Astrocyte (in vitro differentiated cells and primary cell): Measurements from ENCODE around the gene DHTKD1. TPM values are rescaled to one million over a fixed set of nuclear protein-coding genes. Genes with fewer than 3 reads are reported as not detected.

Source experiments
- DNase-seq: peaks from one replicate; pipeline ENCODE4 v3.0.0-alpha.2; 2010; ENCODE audit warnings: low read depth
- FAIRE-seq: peaks from 2 replicates; lab custom pipeline; 2011; peaks lifted over from hg19 to GRCh38; lab: Jason Lieb, UNC
- H2AFZ ChIP-seq: 2 replicates; pipeline ENCODE4 v1.6.0; 2012; ENCODE audit warnings: low read depth, low read length, inconsistent platforms
- H3K27ac ChIP-seq: 2 replicates; pipeline ENCODE4 v1.5.1; 2011; ENCODE audit warnings: low read depth, low read length, inconsistent platforms
- H3K27me3 ChIP-seq: 2 replicates; pipeline ENCODE4 v1.6.0; 2011; ENCODE audit warnings: low read length, inconsistent platforms; ENCODE audit not compliant: insufficient read depth
- H3K36me3 ChIP-seq: 2 replicates; pipeline ENCODE4 v1.5.1; 2011; ENCODE audit warnings: low read length, inconsistent platforms; ENCODE audit not compliant: insufficient read depth
- H3K4me1 ChIP-seq: 2 replicates; pipeline ENCODE4 v1.5.1; 2011; ENCODE audit warnings: low read length, inconsistent platforms; ENCODE audit not compliant: insufficient read depth
- H3K4me2 ChIP-seq: 2 replicates; pipeline ENCODE4 v1.6.0; 2012; ENCODE audit warnings: low read length, inconsistent platforms
- H3K4me3 ChIP-seq: 2 replicates; pipeline ENCODE4 v1.5.1; 2011; ENCODE audit warnings: low read depth, mild to moderate bottlenecking, low read length, inconsistent platforms; ENCODE audit not compliant: insufficient read depth
- H3K79me2 ChIP-seq: 2 replicates; pipeline ENCODE4 v1.6.0; 2012; ENCODE audit warnings: mild to moderate bottlenecking, low read length, inconsistent platforms; ENCODE audit not compliant: insufficient read depth
- H3K9ac ChIP-seq: 2 replicates; pipeline ENCODE4 v1.6.0; 2012; ENCODE audit warnings: mild to moderate bottlenecking, low read length, inconsistent platforms
- H3K9me3 ChIP-seq: 2 replicates; pipeline ENCODE4 v1.5.1; 2012; ENCODE audit warnings: low read depth, mild to moderate bottlenecking, low read length, inconsistent platforms; ENCODE audit not compliant: insufficient read depth
- H4K20me1 ChIP-seq: 2 replicates; pipeline ENCODE4 v1.6.0; 2012; ENCODE audit warnings: low read length, inconsistent platforms; ENCODE audit not compliant: insufficient read depth
- H3K27ac Mint-ChIP-seq: one replicate; pipeline ENCODE4 v1.8.0; 2021; ENCODE audit warnings: mild to moderate bottlenecking, mixed read lengths; ENCODE audit not compliant: unreplicated experiment
- H3K27me3 Mint-ChIP-seq: one replicate; pipeline ENCODE4 v1.8.0; 2021; ENCODE audit warnings: low read depth, mixed read lengths; ENCODE audit not compliant: unreplicated experiment
- H3K36me3 Mint-ChIP-seq: one replicate; pipeline ENCODE4 v1.8.0; 2021; ENCODE audit warnings: low read depth, mixed read lengths; ENCODE audit not compliant: unreplicated experiment
- H3K4me1 Mint-ChIP-seq: one replicate; pipeline ENCODE4 v1.8.0; 2021; ENCODE audit warnings: low read depth, mixed read lengths; ENCODE audit not compliant: unreplicated experiment
- H3K4me3 Mint-ChIP-seq: one replicate; pipeline ENCODE4 v1.8.0; 2021; ENCODE audit warnings: mild to moderate bottlenecking, moderate library complexity, mixed read lengths; ENCODE audit not compliant: unreplicated experiment
- H3K9me3 Mint-ChIP-seq: one replicate; pipeline ENCODE4 v1.8.0; 2021; ENCODE audit warnings: mild to moderate bottlenecking, mixed read lengths; ENCODE audit not compliant: unreplicated experiment
- EZH2 ChIP-seq: IDR thresholded peaks from 2 replicates; pipeline ENCODE4 v1.6.1; 2012; ENCODE audit warnings: mild to moderate bottlenecking, low read length, inconsistent platforms; ENCODE audit not compliant: insufficient read depth
- total RNA-seq: library from RNA; stranded (reverse); gene quantifications from 2 replicates; pipeline ENCODE4 v1.2.1, GENCODE V29; 2021
- TF ChIP-seq, protein P1 (sequence below): IDR thresholded peaks from 2 replicates; pipeline ENCODE4 v1.5.1; 2011; ENCODE audit warnings: low read depth, mild to moderate bottlenecking, inconsistent platforms, low read length, moderate library complexity; ENCODE audit not compliant: insufficient read depth

The DHTKD1 gene
- total RNA-seq, 1 donor from 2014 or later, result 19.5 TPM

GRCh38 chr10:12027539-12027938, 41.2 kb upstream of the DHTKD1 start:
- DNase-seq, result no peak
- no peak overlapping the region for H2AFZ ChIP-seq
- H3K79me2 ChIP-seq, result peaks cover 54% of the 10 kb centered on the region
- no peaks in the 10 kb centered on the region for H3K27me3 ChIP-seq
- no peak for FAIRE-seq
- no peak overlapping the region for H3K4me2 ChIP-seq
- no peak overlapping the region for H3K9ac ChIP-seq
- H3K4me1 ChIP-seq, result no peaks in the 10 kb centered on the region
- Mint-ChIP-seq H3K27ac (no peak overlapping the region), H3K4me3 (no peak overlapping the region), H3K4me1 (peaks cover 3% of the 10 kb centered on the region), H3K9me3 (no peaks in the 10 kb centered on the region), H3K27me3 (no peaks in the 10 kb centered on the region), H3K36me3 (peaks cover 13% of the 10 kb centered on the region)
- peaks cover 12% of the 10 kb centered on the region for H3K36me3 ChIP-seq
- no peaks in the 10 kb centered on the region for H3K9me3 ChIP-seq
- TF ChIP-seq EZH2, result no peak
- TF ChIP-seq, protein P1, sequence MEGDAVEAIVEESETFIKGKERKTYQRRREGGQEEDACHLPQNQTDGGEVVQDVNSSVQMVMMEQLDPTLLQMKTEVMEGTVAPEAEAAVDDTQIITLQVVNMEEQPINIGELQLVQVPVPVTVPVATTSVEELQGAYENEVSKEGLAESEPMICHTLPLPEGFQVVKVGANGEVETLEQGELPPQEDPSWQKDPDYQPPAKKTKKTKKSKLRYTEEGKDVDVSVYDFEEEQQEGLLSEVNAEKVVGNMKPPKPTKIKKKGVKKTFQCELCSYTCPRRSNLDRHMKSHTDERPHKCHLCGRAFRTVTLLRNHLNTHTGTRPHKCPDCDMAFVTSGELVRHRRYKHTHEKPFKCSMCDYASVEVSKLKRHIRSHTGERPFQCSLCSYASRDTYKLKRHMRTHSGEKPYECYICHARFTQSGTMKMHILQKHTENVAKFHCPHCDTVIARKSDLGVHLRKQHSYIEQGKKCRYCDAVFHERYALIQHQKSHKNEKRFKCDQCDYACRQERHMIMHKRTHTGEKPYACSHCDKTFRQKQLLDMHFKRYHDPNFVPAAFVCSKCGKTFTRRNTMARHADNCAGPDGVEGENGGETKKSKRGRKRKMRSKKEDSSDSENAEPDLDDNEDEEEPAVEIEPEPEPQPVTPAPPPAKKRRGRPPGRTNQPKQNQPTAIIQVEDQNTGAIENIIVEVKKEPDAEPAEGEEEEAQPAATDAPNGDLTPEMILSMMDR, result no peak
- no peak overlapping the region for H3K27ac ChIP-seq
- peaks cover 22% of the 10 kb centered on the region for H4K20me1 ChIP-seq
- no peak overlapping the region for H3K4me3 ChIP-seq

DNA sequence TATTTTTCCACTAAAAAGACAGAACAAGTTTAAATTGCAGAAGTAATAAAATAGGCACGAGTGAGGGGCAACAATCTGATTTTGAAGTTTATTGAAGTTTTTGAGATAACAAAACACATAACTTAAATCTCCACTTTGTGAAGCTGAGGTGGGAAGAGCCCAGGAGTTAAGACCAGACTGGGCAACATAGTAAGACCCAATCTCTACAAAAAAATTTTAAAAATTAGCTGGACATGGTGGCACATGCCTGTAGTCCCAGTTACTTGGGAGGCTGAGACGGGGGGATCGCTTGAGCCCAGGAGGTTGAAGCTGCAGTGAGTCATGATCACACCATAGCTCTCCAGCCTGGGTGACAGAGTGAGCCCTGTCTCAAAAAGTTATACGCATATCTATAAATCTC, 37.4 kb upstream of the DHTKD1 start:
- DNase-seq (no peak), FAIRE-seq (no peak)
- H3K9ac ChIP-seq, result no peak overlapping the region
- Mint-ChIP-seq H3K27me3 (no peaks in the 10 kb centered on the region), H3K36me3 (peaks cover 16% of the 10 kb centered on the region), H3K9me3 (no peaks in the 10 kb centered on the region), H3K4me1 (peaks cover 3% of the 10 kb centered on the region), H3K4me3 (no peak overlapping the region), H3K27ac (no peak overlapping the region)
- no peak overlapping the region for H3K4me3 ChIP-seq
- no peaks in the 10 kb centered on the region for H3K27me3 ChIP-seq
- H3K27ac ChIP-seq, result no peak overlapping the region
- peaks cover 55% of the 10 kb centered on the region for H3K79me2 ChIP-seq
- H3K9me3 ChIP-seq, result no peaks in the 10 kb centered on the region
- no peak overlapping the region for H2AFZ ChIP-seq
- peaks cover 15% of the 10 kb centered on the region for H3K36me3 ChIP-seq
- H3K4me1 ChIP-seq, result no peaks in the 10 kb centered on the region
- H4K20me1 ChIP-seq, result peaks cover 25% of the 10 kb centered on the region
- TF ChIP-seq, protein P1, result no peak
- no peak for TF ChIP-seq EZH2
- H3K4me2 ChIP-seq, result no peak overlapping the region

DNA sequence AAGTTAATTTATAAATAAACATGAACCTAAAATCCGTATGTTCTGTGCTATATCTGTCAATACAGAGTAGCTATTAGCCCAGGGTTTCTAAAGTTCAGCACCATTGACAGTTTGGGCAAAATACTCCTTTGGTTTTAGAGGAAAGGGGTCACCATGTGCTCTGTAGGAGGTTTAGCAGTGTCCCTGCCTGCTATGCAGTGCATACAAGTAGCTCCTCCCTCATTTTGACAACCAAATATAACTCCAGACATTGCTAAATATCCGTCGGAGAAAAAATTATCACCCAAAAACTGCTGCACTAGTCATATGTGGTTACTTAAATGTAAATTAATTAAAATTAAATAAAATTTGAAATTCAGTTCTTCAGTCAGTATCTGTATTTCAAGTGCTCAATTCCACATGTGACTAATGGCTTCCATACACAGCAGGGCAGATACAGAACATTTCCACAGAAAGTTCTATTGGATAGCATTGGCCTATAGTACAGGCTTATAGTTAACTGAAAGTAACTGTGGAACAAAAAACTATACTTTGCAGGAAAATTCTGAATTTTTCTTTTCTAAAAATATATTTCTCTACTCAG, 32.6 kb upstream of the DHTKD1 start:
- Histone ChIP-seq H3K4me3 (no peak overlapping the region), H3K36me3 (peaks cover 3% of the 10 kb centered on the region), H3K79me2 (peaks cover 84% of the 10 kb centered on the region), H3K9me3 (no peaks in the 10 kb centered on the region), H3K4me2 (no peak overlapping the region), H2AFZ (no peak overlapping the region), H3K4me1 (no peaks in the 10 kb centered on the region), H3K9ac (no peak overlapping the region), H3K27ac (no peak overlapping the region), H4K20me1 (peaks cover 26% of the 10 kb centered on the region), H3K27me3 (no peaks in the 10 kb centered on the region)
- peaks cover 6% of the 10 kb centered on the region for H3K36me3 Mint-ChIP-seq
- H3K9me3 Mint-ChIP-seq, result no peaks in the 10 kb centered on the region
- no peak overlapping the region for H3K27ac Mint-ChIP-seq
- TF ChIP-seq, protein P1, result no peak
- TF ChIP-seq EZH2, result no peak
- no peaks in the 10 kb centered on the region for H3K27me3 Mint-ChIP-seq
- no peak overlapping the region for H3K4me3 Mint-ChIP-seq
- peaks cover 7% of the 10 kb centered on the region for H3K4me1 Mint-ChIP-seq
- FAIRE-seq (no peak), DNase-seq (no peak)
